Measurements from ENCODE around the gene UMODL1. TPM values are rescaled to one million over a fixed set of nuclear protein-coding genes. Genes with fewer than 3 reads are reported as not detected.

The UMODL1 gene
- total RNA-seq, 1 donor from 2014 or later: 0.48 TPM

DNA sequence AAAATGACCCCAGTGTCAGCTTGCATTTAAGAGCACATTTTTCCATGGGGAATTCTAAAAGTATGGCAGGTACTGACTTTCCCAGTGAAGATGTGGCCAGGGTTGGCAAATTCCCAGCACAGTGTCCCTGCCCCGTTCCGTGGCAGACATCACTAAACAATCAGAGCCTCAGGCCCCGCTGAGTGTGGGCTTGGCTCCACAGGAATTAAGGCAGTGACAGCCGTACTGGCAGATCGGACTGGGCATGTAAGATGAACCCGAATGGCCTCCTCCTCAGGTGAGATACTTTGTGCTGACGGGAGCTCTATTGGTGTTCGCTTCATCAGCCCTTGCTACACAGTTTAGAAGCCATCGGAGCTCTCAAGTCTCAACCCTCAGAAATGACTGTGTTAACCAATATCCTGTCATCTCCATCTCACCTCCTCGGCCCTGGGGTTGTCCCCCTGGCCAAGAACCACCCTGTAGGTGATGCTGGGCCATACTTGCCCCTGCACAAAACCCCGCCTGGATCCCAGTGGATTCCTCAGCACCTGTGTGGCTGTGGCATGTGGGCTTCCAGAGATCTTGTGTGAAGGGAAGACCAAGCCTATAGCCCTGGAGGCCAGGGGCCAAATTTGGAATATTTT is 118.9 kb downstream of the UMODL1 start:
- DNase-seq (ENCODE audit: low spot score): no peak

DNA sequence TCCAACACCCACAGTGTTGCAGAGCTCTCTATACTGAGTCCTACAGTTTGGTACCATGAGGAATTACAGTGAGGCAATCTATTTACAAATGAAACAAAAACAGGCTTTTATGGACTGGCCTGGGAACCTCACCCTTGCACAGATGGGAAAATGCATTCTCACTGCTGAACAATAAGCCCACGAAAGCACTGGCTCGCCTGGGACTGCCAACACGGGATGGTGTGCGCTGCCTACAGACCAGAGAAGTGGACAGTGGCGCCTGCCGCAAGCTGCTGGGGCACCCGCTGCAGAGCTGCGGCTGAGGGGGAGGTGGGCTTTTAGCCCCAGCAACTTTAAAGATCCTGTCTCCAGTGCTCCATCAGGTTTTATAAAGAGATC is 119.4 kb downstream of the UMODL1 start:
- DNase-seq (ENCODE audit: low spot score): no peak

DNA sequence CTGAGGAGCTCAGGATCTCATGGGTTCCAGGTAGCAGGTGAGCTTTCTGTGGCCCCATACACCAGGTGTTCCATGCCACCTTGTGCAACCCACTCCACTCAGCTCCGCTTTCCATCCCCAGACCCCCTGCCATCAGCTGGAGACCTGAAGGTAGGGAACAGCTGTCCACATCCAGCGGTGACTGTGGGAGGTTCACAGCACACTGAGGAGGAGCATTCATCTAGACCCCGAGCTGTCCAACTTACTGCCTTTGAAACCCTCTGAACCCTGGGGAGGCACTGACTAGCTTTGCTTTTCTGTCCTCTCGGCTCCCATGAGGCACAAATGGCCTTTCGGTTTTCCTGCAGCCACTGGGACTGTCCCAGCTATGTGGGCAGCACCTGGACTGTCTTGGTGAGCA is 119.9 kb downstream of the UMODL1 start:
- DNase-seq (ENCODE audit: low spot score): no peak

DNA sequence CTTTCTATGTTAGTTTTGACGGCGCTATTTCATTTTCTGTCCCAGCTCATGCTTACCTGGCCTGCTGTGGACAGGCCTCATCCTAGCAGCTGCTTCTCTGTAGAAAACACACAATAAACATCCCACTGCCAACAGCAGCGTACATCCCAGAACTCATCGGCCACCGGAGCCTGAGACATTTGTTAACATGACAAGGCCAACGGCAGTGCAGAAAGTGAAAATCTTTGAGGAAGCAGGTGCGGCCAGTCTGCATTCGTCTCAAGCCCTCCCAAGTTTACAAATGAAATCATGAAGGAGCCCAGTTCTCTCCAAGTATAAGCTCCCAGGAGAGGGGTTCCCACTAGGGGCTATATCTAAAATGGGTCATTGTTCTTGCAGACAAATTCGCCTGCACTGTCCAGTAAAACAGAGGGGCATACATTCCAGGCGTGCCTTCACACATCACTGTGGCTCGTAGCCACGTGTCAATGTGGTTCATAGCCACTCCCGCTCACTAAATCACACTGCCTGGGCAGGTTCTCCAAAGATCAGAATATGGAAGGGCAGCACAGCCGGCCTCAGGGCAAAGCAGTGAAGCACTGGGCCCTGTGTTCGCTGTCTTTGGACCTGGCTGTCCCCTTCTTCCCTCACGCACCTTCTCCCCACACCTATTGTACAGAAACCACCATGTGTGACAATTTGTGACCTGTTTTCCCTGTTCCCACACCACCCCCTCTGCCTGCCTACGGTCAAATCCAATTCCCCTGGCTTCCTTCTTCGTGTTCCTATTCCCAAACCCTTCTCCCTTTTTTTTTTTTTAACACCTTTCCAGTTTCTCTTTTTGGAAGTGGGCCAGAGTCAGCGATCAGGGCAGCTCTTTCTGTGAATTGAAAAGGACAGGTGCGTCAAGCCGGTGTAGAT is 120.8 kb downstream of the UMODL1 start:
- no peak for DNase-seq (ENCODE audit: low spot score)

Other genes starting within 250 kb of the UMODL1 start
- gene PRDM15, start 192.0 kb upstream of the UMODL1 start, total RNA-seq (ENCODE audit: insufficient read depth, low replicate concordance): 4.3 TPM
- 12.5 TPM for gene C2CD2, start 117.3 kb upstream of the UMODL1 start, total RNA-seq (ENCODE audit: insufficient read depth, low replicate concordance)
- 12.5 TPM for gene ZBTB21, start 61.0 kb upstream of the UMODL1 start, total RNA-seq (ENCODE audit: insufficient read depth, low replicate concordance)
- 6.5 TPM for gene ABCG1, start 147.8 kb downstream of the UMODL1 start, total RNA-seq (ENCODE audit: insufficient read depth, low replicate concordance)
- gene TFF3, start 244.1 kb downstream of the UMODL1 start, total RNA-seq (ENCODE audit: insufficient read depth, low replicate concordance): 0.48 TPM